Measurements from ENCODE around the gene RGS12.

GRCh38 chr4:3313556-3314228 lies 20.9 kb downstream of the RGS12 start:
- no peak for TF ChIP-seq CTCF (IDR thresholded peaks at IDR 0.05)
- TF ChIP-seq POLR2AphosphoS5 (IDR thresholded peaks at IDR 0.05), result no peak
- no peak for TF ChIP-seq POLR2A (IDR thresholded peaks at IDR 0.05)
- TF ChIP-seq EP300 (IDR thresholded peaks at IDR 0.05; ENCODE audit: low read depth), result no peak
